ENCODE measurements around the gene PAFAH1B2. TPM values are rescaled to one million over a fixed set of nuclear protein-coding genes. Genes with fewer than 3 reads are reported as not detected.

The PAFAH1B2 gene
- total and polyA plus RNA-seq, 2 donors (not counting 3 experiments of a cell fraction or from before 2014, with no cell fraction given): 34.2 to 128 TPM

DNA sequence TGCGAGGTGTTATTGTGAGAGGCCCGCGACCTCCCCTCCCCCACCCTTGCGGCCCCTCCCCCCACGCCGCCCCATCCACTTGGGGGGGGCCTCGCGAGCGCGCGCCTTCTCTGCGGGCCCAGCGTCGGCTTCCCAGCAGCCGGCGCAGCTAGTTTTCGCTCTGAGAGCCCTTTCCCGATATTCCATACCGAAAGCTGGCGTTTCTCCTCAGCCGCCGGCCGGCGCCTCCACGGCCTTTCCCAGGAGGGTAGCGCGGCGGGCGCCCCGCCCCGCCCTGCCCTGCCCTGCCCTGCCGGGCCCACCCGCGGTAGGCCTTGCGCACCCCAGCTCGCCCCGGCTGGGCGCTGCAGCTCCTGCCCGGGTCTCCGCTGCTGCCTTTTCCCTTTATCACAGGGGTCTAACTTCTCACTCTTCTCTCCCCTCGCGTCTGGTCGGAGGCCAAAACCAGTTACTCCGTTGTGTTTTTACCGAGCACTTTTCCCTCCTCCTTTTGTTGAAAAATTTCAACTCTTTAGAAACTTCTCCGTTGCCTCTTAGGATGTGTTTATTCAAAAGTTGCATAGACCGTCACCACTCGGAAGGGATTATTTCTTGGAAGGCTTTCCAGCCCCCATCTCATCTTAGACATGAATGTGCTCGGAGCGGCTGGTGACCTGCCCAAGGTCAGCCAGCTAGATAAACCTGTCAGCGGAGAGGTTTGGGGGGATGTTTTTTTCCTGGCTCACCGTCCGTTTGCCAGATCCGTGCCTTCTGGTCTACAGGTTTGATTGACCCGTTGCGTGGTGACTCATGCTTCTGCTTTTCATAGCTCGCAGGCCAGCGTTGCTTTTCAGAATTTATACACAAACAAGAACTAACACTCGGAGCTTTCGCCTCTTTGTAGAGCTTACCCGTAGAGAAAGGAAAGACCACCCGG lies 648 bp downstream of the PAFAH1B2 start:
- TF ChIP-seq EZH2 (IDR thresholded peaks at IDR 0.05; ENCODE audit: borderline replicate concordance, low read depth, low read length, severe bottlenecking) (no peak), MYC (IDR thresholded peaks at IDR 0.05; ENCODE audit: low read depth, low read length) (no peak), POLR2AphosphoS5 (IDR thresholded peaks at IDR 0.05; ENCODE audit: insufficient read depth, low read depth, low read length) (no peak), GATA2 (IDR thresholded peaks at IDR 0.05; ENCODE audit: insufficient read depth, insufficient read length, low read depth, low read length) (no peak), JUN (IDR thresholded peaks at IDR 0.05; ENCODE audit: borderline replicate concordance, insufficient read depth, insufficient read length, low read depth) (peak; percentile 60), FOS (IDR thresholded peaks at IDR 0.05; ENCODE audit: borderline replicate concordance, insufficient read depth, low read length) (peak; percentile 83), POLR2A (IDR thresholded peaks at IDR 0.05; ENCODE audit: low read depth, low read length) (peak; percentile 43)
- TF ChIP-seq, protein P1, sequence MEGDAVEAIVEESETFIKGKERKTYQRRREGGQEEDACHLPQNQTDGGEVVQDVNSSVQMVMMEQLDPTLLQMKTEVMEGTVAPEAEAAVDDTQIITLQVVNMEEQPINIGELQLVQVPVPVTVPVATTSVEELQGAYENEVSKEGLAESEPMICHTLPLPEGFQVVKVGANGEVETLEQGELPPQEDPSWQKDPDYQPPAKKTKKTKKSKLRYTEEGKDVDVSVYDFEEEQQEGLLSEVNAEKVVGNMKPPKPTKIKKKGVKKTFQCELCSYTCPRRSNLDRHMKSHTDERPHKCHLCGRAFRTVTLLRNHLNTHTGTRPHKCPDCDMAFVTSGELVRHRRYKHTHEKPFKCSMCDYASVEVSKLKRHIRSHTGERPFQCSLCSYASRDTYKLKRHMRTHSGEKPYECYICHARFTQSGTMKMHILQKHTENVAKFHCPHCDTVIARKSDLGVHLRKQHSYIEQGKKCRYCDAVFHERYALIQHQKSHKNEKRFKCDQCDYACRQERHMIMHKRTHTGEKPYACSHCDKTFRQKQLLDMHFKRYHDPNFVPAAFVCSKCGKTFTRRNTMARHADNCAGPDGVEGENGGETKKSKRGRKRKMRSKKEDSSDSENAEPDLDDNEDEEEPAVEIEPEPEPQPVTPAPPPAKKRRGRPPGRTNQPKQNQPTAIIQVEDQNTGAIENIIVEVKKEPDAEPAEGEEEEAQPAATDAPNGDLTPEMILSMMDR (IDR thresholded peaks at IDR 0.05; ENCODE audit: extremely low read depth in 1 of 2, insufficient read depth in 1 of 2, low read depth in 1 of 2, low read length in 2 of 2): no peak
- TF ChIP-seq, protein P2, sequence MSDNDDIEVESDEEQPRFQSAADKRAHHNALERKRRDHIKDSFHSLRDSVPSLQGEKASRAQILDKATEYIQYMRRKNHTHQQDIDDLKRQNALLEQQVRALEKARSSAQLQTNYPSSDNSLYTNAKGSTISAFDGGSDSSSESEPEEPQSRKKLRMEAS (IDR thresholded peaks at IDR 0.05; ENCODE audit: insufficient read depth, insufficient read length): no peak
- H3K4me2 ChIP-seq (ENCODE audit: insufficient read depth, low read length): peak overlapping the region; percentile 57
- no peak overlapping the region for H2AFZ ChIP-seq (ENCODE audit: low read depth, low read length)
- DNase-seq (ENCODE audit: low read depth, low spot score) (peak; percentile 84), FAIRE-seq (peak; percentile 18)
- peaks cover 11% of the 10 kb centered on the region for H3K4me1 ChIP-seq (ENCODE audit: control insufficient read depth, extremely low read depth, insufficient read depth, low read length)
- H3K9ac ChIP-seq (replicated peaks; ENCODE audit: extremely low read depth, insufficient read depth, low read length): peak overlapping the region; percentile 82
- H3K36me3 ChIP-seq (ENCODE audit: control insufficient read depth in 2 of 2, extremely low read depth in 1 of 2, insufficient read depth in 2 of 2, low read length in 2 of 2): no peaks in the 10 kb centered on the region
- H3K27ac ChIP-seq (ENCODE audit: insufficient read depth, low read depth, low read length): peak overlapping the region; percentile 33
- intact Hi-C loops (cut with micrococcal nuclease): loop anchor here (1.0 kb wide), 1 partner anchor 34 kb away; the partner anchor contains the start of gene SIDT2
- no peaks in the 10 kb centered on the region for H3K9me3 ChIP-seq (replicated peaks; ENCODE audit: control insufficient read depth, insufficient read depth, low read length)
- H3K27me3 ChIP-seq (ENCODE audit: control insufficient read depth in 2 of 2, insufficient read depth in 2 of 2, low read length in 2 of 2): no peaks in the 10 kb centered on the region
- peak overlapping the region; percentile 79 to 95 (median 90) for H3K4me3 ChIP-seq (replicated peaks in 1 of 3; ENCODE audit: insufficient read depth in 1 of 3, low read depth in 1 of 3, low read length in 3 of 3)
- ChIA-PET CTCF (interaction anchor here (1.1 to 3.5 kb wide), 11 partner anchors 28 to 412 kb away, joined by 3 to 31 read pairs (median 8); partner anchors contain the start of genes APOA5, PCSK7, RNF214 and SIDT2), POLR2A (interaction anchor here (0.6 to 1.6 kb wide), 3 partner anchors 25 to 34 kb away, joined by 3 to 4 read pairs (median 3); partner anchors contain the start of gene SIDT2)
- H3K9me1 ChIP-seq (replicated peaks; ENCODE audit: control insufficient read depth, extremely low read depth, insufficient read depth, low read length): no peaks in the 10 kb centered on the region
- H4K20me1 ChIP-seq (replicated peaks; ENCODE audit: control insufficient read depth, extremely low read depth, insufficient read depth, low read length): peaks cover 4% of the 10 kb centered on the region
- TSS peak; percentile 49 for BruUV-seq (replicated peaks)
- H3K79me2 ChIP-seq (ENCODE audit: control insufficient read depth, insufficient read depth, low read length): peaks cover 52% of the 10 kb centered on the region
- dilution Hi-C loops (cut with MboI; ENCODE audit: extremely low pct_ligation_motif_present, low sequenced_read_pairs): no loop called here

Data from endothelial cell of umbilical vein (primary cell).